Peyer's patch (tissue), 4 donors: ENCODE measurements around the gene DRC3. TPM values are rescaled to one million over a fixed set of nuclear protein-coding genes. Genes with fewer than 3 reads are reported as not detected.
A peak's percentile ranks its signal among the peaks of the same experiment; 100 is the strongest.
"Not testable (repeated sequence)": the region's sequence is repeated elsewhere in the genome, so short reads cannot be mapped to it uniquely, and the experiment has no call there.

Experiments used
- DNase-seq, 3 donors: peaks; one replicate each; pipeline ENCODE4 v3.0.0-alpha.2; 2017 to 2019
- H3K27ac ChIP-seq, 4 donors: fragments of 200-600 bp; sonication (generic); one replicate each; pipeline ENCODE4 v1.5.1; 2016 to 2019
- H3K27me3 ChIP-seq, 2 donors: fragments of 200-600 bp; sonication (generic); one replicate each; pipeline ENCODE4 v1.5.1; 2019
- H3K36me3 ChIP-seq, 3 donors: fragments of 200-600 bp; sonication (generic); one replicate each; pipeline ENCODE4 v1.5.1; 2016 to 2019
- H3K4me1 ChIP-seq, 4 donors: fragments of 200-600 bp; sonication (generic); one replicate each; pipeline ENCODE4 v1.5.1; 2016 to 2019
- H3K4me3 ChIP-seq, 4 donors: fragments of 200-600 bp; sonication (generic); 1 replicate in 3 of 4; 2 replicates in 1 of 4; pipeline ENCODE4 v1.5.1; 2016 to 2019; ENCODE audit warnings: mild to moderate bottlenecking in 1 of 4
- H3K9me3 ChIP-seq, 4 donors: fragments of 200-600 bp; sonication (generic); one replicate each; pipeline ENCODE4 v1.5.1; 2016 to 2019; ENCODE audit warnings: mild to moderate bottlenecking in 1 of 4
- CTCF ChIP-seq, 6 experiments: fragments of 450-650 bp in 4 of 6; fragments of 200-600 bp in 2 of 6; sonication (generic) in 1 of 6; IDR thresholded peaks; one replicate each; pipeline ENCODE4 v1.5.1; 2017 to 2019; ENCODE audit warnings: antibody characterized with exemption in 6 of 6, mild to moderate bottlenecking in 3 of 6, moderate library complexity in 1 of 6
- POLR2A ChIP-seq, 2 donors: fragments of 450-650 bp; IDR thresholded peaks; one replicate each; pipeline ENCODE4 v1.5.1; 2017; ENCODE audit warnings: antibody characterized with exemption in 2 of 2, mild to moderate bottlenecking in 2 of 2, moderate library complexity in 2 of 2
- total RNA-seq, 4 donors: library from RNA; depleted of rRNA; stranded (reverse); fragments of >200 nt; gene quantifications; one replicate each; pipeline ENCODE4 v1.1.0, GENCODE V29; 2016

The DRC3 gene
- total RNA-seq, 4 donors from 2014 or later, result 0.57 to 6.3 (median 5.8) TPM; not detected in 1

DNA sequence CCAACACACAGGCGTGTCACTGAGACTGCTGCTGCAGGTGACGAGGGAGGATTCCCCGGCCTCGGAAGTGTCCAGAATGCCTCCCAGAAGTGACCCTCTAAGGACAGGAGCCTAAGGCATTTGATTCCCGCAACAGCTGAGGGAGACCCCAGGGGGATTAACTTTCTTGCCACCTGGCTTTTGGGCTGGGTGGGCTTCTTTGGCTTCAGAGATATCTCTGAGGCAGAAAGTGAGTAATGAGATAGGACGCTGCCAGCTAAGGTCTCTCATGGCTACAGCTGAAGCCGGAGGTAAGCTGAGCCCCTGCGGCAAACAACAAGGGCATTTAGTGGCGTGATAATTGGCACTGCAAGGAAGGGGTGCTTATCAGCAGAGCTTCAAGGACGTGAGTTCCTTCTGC is 17.0 kb downstream of the DRC3 start:
- Histone ChIP-seq H3K4me1 (no peaks in the 10 kb centered on the region), H3K9me3 (no peaks in the 10 kb centered on the region), H3K36me3 (no peaks in the 10 kb centered on the region), H3K4me3 (no peak overlapping the region), H3K27ac (no peak overlapping the region), H3K27me3 (no peaks in the 10 kb centered on the region)
- TF ChIP-seq CTCF (IDR thresholded peaks at IDR 0.05), result no peak
- no peak for DNase-seq

DNA sequence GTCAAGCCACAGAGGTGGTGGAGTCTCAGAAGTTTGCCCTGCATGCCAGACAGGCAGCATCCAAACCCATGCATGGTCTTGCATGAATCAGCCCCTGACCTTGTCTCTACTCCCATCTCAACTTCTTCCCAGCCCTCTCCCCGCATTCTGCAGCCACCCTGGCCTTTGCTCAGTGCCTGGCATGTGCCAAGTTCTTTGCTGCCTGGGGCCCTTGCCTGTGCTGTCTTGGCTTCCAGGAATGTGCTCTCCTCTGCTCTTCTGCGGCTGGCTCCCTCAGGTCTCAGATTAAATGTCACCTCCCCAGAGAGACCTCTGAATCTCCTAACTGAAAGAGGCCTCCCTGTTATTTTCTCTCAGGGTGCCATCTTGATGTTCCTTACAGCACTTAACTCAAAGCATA is 17.6 kb downstream of the DRC3 start:
- TF ChIP-seq CTCF (IDR thresholded peaks at IDR 0.05), result no peak
- TF ChIP-seq POLR2A (IDR thresholded peaks at IDR 0.05), result no peak
- DNase-seq, result no peak
- Histone ChIP-seq H3K4me1 (no peaks in the 10 kb centered on the region), H3K27ac (no peak overlapping the region), H3K9me3 (no peaks in the 10 kb centered on the region), H3K27me3 (no peaks in the 10 kb centered on the region), H3K4me3 (no peak overlapping the region), H3K36me3 (no peaks in the 10 kb centered on the region)

GRCh38 chr17:17993366-17993765 is 20.7 kb downstream of the DRC3 start:
- no peaks in the 10 kb centered on the region for H3K36me3 ChIP-seq
- DNase-seq, result no peak
- no peak overlapping the region for H3K27ac ChIP-seq
- H3K27me3 ChIP-seq, result no peaks in the 10 kb centered on the region
- TF ChIP-seq POLR2A (IDR thresholded peaks at IDR 0.05), result no peak
- TF ChIP-seq CTCF (IDR thresholded peaks at IDR 0.05), result no peak
- H3K4me1 ChIP-seq, result no peaks in the 10 kb centered on the region
- no peak overlapping the region for H3K4me3 ChIP-seq
- no peaks in the 10 kb centered on the region for H3K9me3 ChIP-seq

- Histone ChIP-seq H3K4me1 (no peaks in the 10 kb centered on the region), H3K9me3 (no peaks in the 10 kb centered on the region), H3K4me3 (no peak overlapping the region), H3K27me3 (no peaks in the 10 kb centered on the region), H3K36me3 (no peaks in the 10 kb centered on the region), H3K27ac (no peak overlapping the region)
- no peak for DNase-seq
- TF ChIP-seq POLR2A (IDR thresholded peaks at IDR 0.05) (no peak), CTCF (IDR thresholded peaks at IDR 0.05) (no peak)
Measured at GRCh38 chr17:17993852-17994251, 21.2 kb downstream of the DRC3 start.

DNA sequence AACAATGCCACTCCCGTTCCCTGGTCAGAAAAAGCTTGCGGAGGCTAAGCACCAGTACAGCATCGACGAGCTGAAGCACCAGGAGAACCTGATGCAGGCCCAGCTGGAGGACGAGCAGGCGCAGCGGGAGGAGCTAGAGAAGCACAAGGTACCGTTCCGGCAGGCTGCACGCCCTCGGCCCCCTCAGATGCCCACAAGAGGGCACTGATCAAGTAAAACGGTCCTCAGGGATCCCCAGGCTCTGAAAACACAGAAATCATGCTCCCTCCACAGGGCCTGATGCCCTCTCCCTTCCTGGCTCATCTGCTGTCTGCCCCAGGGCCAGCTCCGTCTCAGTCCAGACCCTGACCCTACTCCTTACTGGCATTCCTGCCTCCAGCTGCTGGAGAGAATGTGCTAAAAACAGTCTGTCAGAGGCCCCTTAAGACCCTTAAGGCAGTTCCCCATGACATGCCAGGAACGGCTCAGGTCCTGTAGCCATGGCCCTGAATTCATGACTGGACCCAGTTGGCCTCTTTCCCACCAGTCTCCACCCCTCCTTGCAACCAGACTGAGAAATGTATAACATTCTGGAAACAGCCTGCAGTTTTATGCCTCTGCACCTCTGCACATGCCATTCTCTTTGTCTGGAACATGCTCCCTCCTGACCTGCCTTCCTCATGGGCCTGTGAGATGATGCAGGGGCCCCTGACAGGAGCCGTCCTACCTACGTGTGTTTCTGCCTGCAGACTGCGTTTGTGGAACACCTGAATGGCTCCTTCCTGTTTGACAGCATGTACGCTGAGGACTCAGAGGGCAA is 21.8 kb downstream of the DRC3 start:
- Histone ChIP-seq H3K4me1 (no peaks in the 10 kb centered on the region), H3K4me3 (no peak overlapping the region), H3K27me3 (no peaks in the 10 kb centered on the region), H3K36me3 (no peaks in the 10 kb centered on the region), H3K9me3 (no peaks in the 10 kb centered on the region), H3K27ac (no peak overlapping the region)
- DNase-seq, result no peak
- peak in 1 of 6 experiments; percentile 7 for TF ChIP-seq CTCF (IDR thresholded peaks at IDR 0.05)
- no peak for TF ChIP-seq POLR2A (IDR thresholded peaks at IDR 0.05)

GRCh38 chr17:17995887-17996286 is 23.2 kb downstream of the DRC3 start:
- not testable (repeated sequence) for DNase-seq, H3K4me3 ChIP-seq, H3K4me1 ChIP-seq, H3K36me3 ChIP-seq, H3K27me3 ChIP-seq, H3K27ac ChIP-seq, H3K9me3 ChIP-seq
